Fibroblast of pulmonary artery (primary cell): Measurements from ENCODE around the gene CCRL2.

Experiments
- DNase-seq: peaks from one replicate; pipeline ENCODE4 v3.0.0-alpha.2; 2010; ENCODE audit warnings: low read depth
- H3K4me3 ChIP-seq: replicated peaks from 2 replicates; pipeline ENCODE4 v1.5.1; 2011; ENCODE audit warnings: low read depth, mild to moderate bottlenecking, control low read depth, low read length, moderate library complexity
- TF ChIP-seq, protein P1 (sequence below): IDR thresholded peaks from 2 replicates; pipeline ENCODE4 v1.5.1; 2011; ENCODE audit warnings: mild to moderate bottlenecking, control low read depth, low read length, inconsistent platforms; ENCODE audit errors: missing control alignments

CCRL2 gene

DNA sequence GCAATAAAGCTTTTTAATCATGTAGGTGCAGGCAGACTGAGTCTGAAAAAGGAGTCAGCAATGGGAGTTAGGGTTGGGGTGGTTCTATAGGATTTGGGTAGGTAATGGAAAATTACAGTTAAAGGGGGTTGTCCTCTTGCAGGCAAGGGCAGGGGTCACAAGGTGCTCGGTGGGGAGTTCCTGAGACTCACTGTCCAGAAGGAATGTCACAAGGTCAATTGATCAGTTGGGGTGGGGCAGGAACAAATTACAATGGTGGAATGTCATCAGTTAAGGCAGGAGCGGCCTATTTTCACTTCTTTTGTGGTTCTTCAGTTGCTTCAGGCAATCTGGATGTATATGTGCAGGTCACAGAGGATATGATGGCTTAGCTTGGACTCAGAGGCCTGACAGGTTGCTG lies 14.0 kb upstream of the CCRL2 start:
- no peak for DNase-seq
- no peak overlapping the region for H3K4me3 ChIP-seq
- TF ChIP-seq, protein P1, sequence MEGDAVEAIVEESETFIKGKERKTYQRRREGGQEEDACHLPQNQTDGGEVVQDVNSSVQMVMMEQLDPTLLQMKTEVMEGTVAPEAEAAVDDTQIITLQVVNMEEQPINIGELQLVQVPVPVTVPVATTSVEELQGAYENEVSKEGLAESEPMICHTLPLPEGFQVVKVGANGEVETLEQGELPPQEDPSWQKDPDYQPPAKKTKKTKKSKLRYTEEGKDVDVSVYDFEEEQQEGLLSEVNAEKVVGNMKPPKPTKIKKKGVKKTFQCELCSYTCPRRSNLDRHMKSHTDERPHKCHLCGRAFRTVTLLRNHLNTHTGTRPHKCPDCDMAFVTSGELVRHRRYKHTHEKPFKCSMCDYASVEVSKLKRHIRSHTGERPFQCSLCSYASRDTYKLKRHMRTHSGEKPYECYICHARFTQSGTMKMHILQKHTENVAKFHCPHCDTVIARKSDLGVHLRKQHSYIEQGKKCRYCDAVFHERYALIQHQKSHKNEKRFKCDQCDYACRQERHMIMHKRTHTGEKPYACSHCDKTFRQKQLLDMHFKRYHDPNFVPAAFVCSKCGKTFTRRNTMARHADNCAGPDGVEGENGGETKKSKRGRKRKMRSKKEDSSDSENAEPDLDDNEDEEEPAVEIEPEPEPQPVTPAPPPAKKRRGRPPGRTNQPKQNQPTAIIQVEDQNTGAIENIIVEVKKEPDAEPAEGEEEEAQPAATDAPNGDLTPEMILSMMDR, result no peak

DNA sequence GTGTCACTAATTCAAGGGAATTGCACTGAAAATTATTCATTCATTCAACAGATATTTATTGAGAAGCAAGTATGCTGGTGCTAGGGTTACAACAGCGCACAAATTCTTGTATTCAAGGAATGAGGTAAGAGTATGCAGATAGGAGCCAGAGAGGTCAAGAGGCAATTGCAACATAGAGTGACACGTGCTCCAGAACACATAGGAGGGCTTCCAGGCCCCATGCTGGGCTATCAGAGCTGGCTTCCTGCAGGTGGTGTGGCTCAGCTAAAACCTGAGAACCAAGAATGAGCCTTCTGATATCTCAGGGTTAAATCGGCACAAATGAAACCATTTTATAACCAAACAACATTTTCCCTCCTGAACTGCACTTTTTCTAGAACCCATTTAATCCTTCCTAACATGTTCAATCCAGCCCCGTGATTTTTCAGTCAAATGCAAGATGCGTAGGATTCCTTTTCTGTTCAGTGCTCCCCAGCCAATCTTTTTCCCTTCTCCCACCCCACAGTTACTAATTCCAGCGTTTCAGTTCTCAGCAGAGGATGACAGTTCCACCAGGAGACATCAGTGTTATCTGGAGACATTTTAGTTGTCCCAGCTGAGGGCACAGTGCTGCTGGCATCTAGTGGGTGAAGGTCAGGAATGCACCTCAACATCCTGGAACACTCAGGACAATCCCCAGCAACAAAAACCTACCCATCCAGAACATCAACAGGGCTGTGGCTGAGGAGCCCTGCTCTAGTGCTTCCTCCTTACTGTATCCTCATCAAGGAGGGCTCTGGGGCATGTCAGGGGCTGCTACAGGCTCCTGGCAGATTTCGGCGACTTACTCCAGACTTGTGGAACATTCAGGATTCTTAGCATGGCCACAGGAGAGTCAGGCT lies 13.3 kb upstream of the CCRL2 start:
- no peak overlapping the region for H3K4me3 ChIP-seq
- peak; percentile 74 for DNase-seq
- TF ChIP-seq, protein P1, result no peak

DNA sequence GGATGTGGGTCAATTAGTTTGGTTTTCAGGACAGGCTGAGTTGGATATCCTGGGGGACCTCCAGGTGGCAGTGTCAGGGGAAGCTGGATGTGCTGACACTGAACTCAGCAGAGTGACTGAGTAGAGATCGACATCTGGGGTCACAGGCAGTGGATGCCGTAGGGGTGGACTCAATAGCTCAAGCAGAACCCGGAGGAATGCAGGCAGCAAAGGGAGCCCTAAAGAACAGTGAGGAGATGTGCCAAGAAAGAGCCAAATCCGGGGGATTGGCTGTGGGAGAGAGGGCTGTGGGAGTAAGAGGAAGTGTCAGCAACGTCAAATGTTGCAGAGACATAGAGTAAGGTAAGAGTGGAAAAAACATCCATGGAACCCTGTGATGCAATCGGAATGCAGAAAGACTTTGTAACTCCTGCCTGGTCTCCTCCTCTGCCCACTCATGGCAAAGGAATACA lies 11.8 kb upstream of the CCRL2 start:
- TF ChIP-seq, protein P1, result peak; percentile 7
- DNase-seq, result peak; percentile 92
- H3K4me3 ChIP-seq, result no peak overlapping the region

DNA sequence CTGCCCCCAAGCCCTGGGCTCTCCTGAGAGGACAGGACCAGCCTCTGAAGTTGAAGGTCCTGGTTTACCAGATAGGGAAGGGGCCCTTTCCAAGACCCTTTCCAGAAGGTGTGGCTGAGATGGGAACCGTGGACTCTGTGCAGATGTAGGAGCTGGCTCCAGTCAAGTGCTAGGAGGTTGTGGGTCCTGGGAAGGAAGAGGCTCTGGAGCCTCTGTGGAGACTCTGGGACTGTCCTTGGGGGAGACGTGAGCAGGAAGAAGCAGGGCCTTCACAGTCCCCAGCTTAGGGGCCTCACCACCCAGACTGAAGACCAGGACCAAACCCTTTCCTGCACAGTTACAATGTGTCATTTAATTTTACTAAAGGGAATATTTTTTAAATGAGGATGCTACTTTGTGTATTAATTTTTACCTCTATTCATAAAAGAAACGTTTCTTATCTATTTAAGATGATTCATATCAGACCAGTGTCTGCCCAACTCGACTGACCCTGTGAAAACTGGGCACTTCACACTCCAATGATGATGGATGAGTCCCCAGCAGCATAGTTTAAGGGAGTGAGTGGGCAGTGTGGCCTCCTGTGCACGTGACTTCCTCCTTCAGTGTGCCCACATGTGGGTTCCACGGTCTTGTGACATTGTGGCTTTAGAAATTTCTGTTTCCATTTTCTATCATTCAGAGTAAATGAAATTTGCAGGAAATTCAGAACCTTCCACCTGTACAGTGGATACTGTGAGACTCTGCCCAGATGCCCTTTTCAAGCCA lies 11.1 kb upstream of the CCRL2 start:
- H3K4me3 ChIP-seq, result no peak overlapping the region
- DNase-seq, result no peak
- TF ChIP-seq, protein P1, result no peak

DNA sequence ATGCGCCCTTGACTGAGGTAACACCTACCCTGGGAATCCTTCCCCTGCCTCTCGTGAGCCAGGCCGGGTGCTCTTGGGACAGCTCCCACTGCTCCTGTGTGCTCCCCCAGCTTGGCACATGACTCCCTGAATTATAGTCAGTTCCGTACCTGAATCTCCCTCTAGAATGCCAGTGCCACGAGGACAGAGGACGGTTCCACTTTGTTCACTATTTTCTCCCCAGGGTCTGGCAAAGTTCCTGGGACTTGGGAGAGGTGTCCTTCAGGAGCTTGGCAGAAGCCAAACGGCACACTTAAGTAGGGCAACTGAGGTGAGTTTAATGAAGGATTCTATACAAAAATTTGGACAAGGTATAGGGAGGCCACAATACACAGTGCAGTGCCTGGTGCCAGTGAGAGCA lies 9.9 kb upstream of the CCRL2 start:
- H3K4me3 ChIP-seq, result no peak overlapping the region
- no peak for DNase-seq
- TF ChIP-seq, protein P1, result no peak

DNA sequence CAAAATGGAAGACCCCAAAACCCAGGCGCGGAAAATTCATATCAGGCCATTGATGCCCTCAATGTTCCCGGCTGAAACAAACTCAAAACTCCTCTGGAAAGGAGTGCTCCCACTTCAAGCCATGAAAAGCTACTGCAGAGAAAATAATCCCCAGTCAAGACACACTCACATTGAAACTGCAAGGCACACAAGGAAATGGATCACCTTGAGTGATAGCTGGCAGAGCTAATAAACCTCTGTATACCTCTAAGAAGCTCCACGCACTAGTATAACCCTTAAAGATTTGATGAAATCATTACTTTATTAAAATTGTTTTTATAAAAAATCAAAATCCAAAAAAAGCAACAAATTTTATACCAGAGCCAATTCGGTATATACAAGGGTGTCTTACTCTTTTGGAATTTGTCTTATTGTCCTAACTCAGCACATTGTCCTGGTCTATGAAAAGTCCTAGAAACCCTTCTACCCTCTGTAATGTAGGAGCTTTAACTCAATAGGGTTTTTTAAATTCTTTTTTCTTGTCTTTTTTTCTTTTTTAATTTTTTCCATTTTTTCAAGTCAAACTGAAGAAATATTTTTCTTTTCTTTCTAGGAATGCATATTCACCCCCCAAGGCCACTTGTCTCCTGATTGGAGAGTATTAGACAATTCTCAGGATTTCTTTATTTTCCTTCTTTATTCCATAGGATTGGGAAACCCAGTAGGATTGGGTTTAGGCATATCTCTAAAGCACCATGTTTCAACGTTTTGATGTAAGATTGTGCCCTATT lies 8.7 kb upstream of the CCRL2 start:
- no peak for DNase-seq
- no peak overlapping the region for H3K4me3 ChIP-seq
- TF ChIP-seq, protein P1, result no peak
